ENCODE results near the gene TRAF2. TPM values are rescaled to one million over a fixed set of nuclear protein-coding genes. Genes with fewer than 3 reads are reported as not detected.
"Not testable (repeated sequence)": the region's sequence is repeated elsewhere in the genome, so short reads cannot be mapped to it uniquely, and the experiment has no call there.

Gene TRAF2
- total RNA-seq, 1 experiment from 2014 or later = 29.2 TPM

GRCh38 chr9:136863623-136864273 is 22.6 kb upstream of the TRAF2 start:
- intact Hi-C loops (cut with micrococcal nuclease; ENCODE audit: unreplicated experiment) = no loop called here
- Histone ChIP-seq H3K4me3 (ENCODE audit: low read depth, low read length, poor library complexity, severe bottlenecking) (no peak overlapping the region), H3K4me1 (ENCODE audit: insufficient read depth, low read length, poor library complexity, severe bottlenecking) (no peaks in the 10 kb centered on the region), H3K36me3 (ENCODE audit: insufficient read depth, low read length, poor library complexity, severe bottlenecking) (peaks cover 39% of the 10 kb centered on the region), H3K9me3 (ENCODE audit: low read depth, low read length, poor library complexity, severe bottlenecking) (no peaks in the 10 kb centered on the region), H3K27me3 (replicated peaks; ENCODE audit: insufficient read depth, low read depth, low read length, poor library complexity) (no peaks in the 10 kb centered on the region), H3K27ac (ENCODE audit: low read depth, low read length, poor library complexity, severe bottlenecking) (no peak overlapping the region)
- POLR2A ChIA-PET (ENCODE audit: low non-redundant PET) = no interaction called here
- TF ChIP-seq CTCF (conservative IDR thresholded peaks at IDR 0.05; ENCODE audit: low read depth, low read length) = no peak
- TF ChIP-seq EZH2 (IDR thresholded peaks at IDR 0.05; ENCODE audit: borderline replicate concordance, low read depth, low read length, poor library complexity, severe bottlenecking) = no peak
- no TSS peak for BruUV-seq (replicated peaks)
- CTCF ChIA-PET = no interaction called here
- DNase-seq (ENCODE audit: low spot score) = no peak

- Histone ChIP-seq H3K36me3 (ENCODE audit: insufficient read depth, low read length, poor library complexity, severe bottlenecking) (peaks cover 39% of the 10 kb centered on the region), H3K4me1 (ENCODE audit: insufficient read depth, low read length, poor library complexity, severe bottlenecking) (no peaks in the 10 kb centered on the region), H3K27ac (ENCODE audit: low read depth, low read length, poor library complexity, severe bottlenecking) (peak overlapping the region; percentile 82), H3K9me3 (ENCODE audit: low read depth, low read length, poor library complexity, severe bottlenecking) (no peaks in the 10 kb centered on the region), H3K27me3 (replicated peaks; ENCODE audit: insufficient read depth, low read depth, low read length, poor library complexity) (no peaks in the 10 kb centered on the region), H3K4me3 (ENCODE audit: low read depth, low read length, poor library complexity, severe bottlenecking) (peak overlapping the region; percentile 87)
- no TSS peak for BruUV-seq (replicated peaks)
- CTCF ChIA-PET = no interaction called here
- intact Hi-C loops (cut with micrococcal nuclease; ENCODE audit: unreplicated experiment) = no loop called here
- POLR2A ChIA-PET (ENCODE audit: low non-redundant PET) = interaction anchor here (0.9 kb wide), 1 partner anchor 9 kb away, joined by 8 read pairs; no protein-coding TSS in a partner anchor
- no peak for DNase-seq (ENCODE audit: low spot score)
- no peak for TF ChIP-seq EZH2 (IDR thresholded peaks at IDR 0.05; ENCODE audit: borderline replicate concordance, low read depth, low read length, poor library complexity, severe bottlenecking)
- no peak for TF ChIP-seq CTCF (conservative IDR thresholded peaks at IDR 0.05; ENCODE audit: low read depth, low read length)
Observed at GRCh38 chr9:136865041-136865767, 21.1 kb upstream of the TRAF2 start.

- Histone ChIP-seq H3K4me3 (ENCODE audit: low read depth, low read length, poor library complexity, severe bottlenecking) (peak overlapping the region; percentile 87), H3K27me3 (replicated peaks; ENCODE audit: insufficient read depth, low read depth, low read length, poor library complexity) (no peaks in the 10 kb centered on the region), H3K27ac (ENCODE audit: low read depth, low read length, poor library complexity, severe bottlenecking) (peak overlapping the region; percentile 82), H3K4me1 (ENCODE audit: insufficient read depth, low read length, poor library complexity, severe bottlenecking) (no peaks in the 10 kb centered on the region), H3K36me3 (ENCODE audit: insufficient read depth, low read length, poor library complexity, severe bottlenecking) (peaks cover 35% of the 10 kb centered on the region), H3K9me3 (ENCODE audit: low read depth, low read length, poor library complexity, severe bottlenecking) (no peaks in the 10 kb centered on the region)
- TF ChIP-seq CTCF (conservative IDR thresholded peaks at IDR 0.05; ENCODE audit: low read depth, low read length) (no peak), EZH2 (IDR thresholded peaks at IDR 0.05; ENCODE audit: borderline replicate concordance, low read depth, low read length, poor library complexity, severe bottlenecking) (no peak)
- intact Hi-C loops (cut with micrococcal nuclease; ENCODE audit: unreplicated experiment) = no loop called here
- ChIA-PET CTCF (interaction anchor here (0.6 kb wide), 1 partner anchor 20 kb away, joined by 3 read pairs; the partner anchor contains the start of gene TRAF2), POLR2A (ENCODE audit: low non-redundant PET) (interaction anchor here (0.9 kb wide), 1 partner anchor 9 kb away, joined by 8 read pairs; no protein-coding TSS in a partner anchor)
- no peak for DNase-seq (ENCODE audit: low spot score)
- BruUV-seq (replicated peaks) = no TSS peak
Observed at GRCh38 chr9:136865768-136866103, 20.6 kb upstream of the TRAF2 start.

GRCh38 chr9:136866898-136867421 is 19.4 kb upstream of the TRAF2 start:
- DNase-seq (ENCODE audit: low spot score); intact Hi-C loops (cut with micrococcal nuclease; ENCODE audit: unreplicated experiment); H3K27me3 ChIP-seq (replicated peaks; ENCODE audit: insufficient read depth, low read depth, low read length, poor library complexity); H3K9me3 ChIP-seq (ENCODE audit: low read depth, low read length, poor library complexity, severe bottlenecking); POLR2A ChIA-PET (ENCODE audit: low non-redundant PET); H3K4me1 ChIP-seq (ENCODE audit: insufficient read depth, low read length, poor library complexity, severe bottlenecking); BruUV-seq (replicated peaks); CTCF ChIA-PET: not testable (repeated sequence)
- peak overlapping the region; percentile 82 for H3K27ac ChIP-seq (ENCODE audit: low read depth, low read length, poor library complexity, severe bottlenecking)
- H3K36me3 ChIP-seq (ENCODE audit: insufficient read depth, low read length, poor library complexity, severe bottlenecking) = peaks cover 25% of the 10 kb centered on the region
- H3K4me3 ChIP-seq (ENCODE audit: low read depth, low read length, poor library complexity, severe bottlenecking) = peak overlapping the region; percentile 87
